NCI-H2107 treated with DMSO at 0.1 percent for 48 hours (cell line): ENCODE measurements around the gene PDE1C.

Experiments used
- DNase-seq: peaks from one replicate; lab custom pipeline; 2025; ENCODE audit not compliant: unreplicated experiment; lab: John Stamatoyannopoulos, UW

PDE1C gene

GRCh38 chr7:31997423-31997822 is 72.8 kb downstream of the PDE1C start:
- no peak for DNase-seq

- no peak for DNase-seq
Measured at GRCh38 chr7:31995134-31995533, 75.1 kb downstream of the PDE1C start.

GRCh38 chr7:31991846-31992245 is 78.4 kb downstream of the PDE1C start:
- no peak for DNase-seq

GRCh38 chr7:31991406-31991805 is 78.8 kb downstream of the PDE1C start:
- no peak for DNase-seq

- DNase-seq: no peak
Measured at GRCh38 chr7:31986878-31987518, 83.2 kb downstream of the PDE1C start.

- DNase-seq: no peak
Measured at GRCh38 chr7:31982962-31983361, 87.2 kb downstream of the PDE1C start.

GRCh38 chr7:31981874-31982390 is 88.3 kb downstream of the PDE1C start:
- no peak for DNase-seq

- DNase-seq: no peak
Measured at GRCh38 chr7:31979690-31980330, 90.4 kb downstream of the PDE1C start.

- no peak for DNase-seq
Measured at GRCh38 chr7:31975546-31975945, 94.7 kb downstream of the PDE1C start.

GRCh38 chr7:31974351-31974750 is 95.9 kb downstream of the PDE1C start:
- DNase-seq: no peak

- no peak for DNase-seq
Measured at GRCh38 chr7:31971049-31971667, 99.0 kb downstream of the PDE1C start.

- DNase-seq: no peak
Measured at GRCh38 chr7:31970501-31970900, 99.7 kb downstream of the PDE1C start.

GRCh38 chr7:31963569-31964175 is 106.5 kb downstream of the PDE1C start:
- DNase-seq: no peak

GRCh38 chr7:31962246-31962645 is 108.0 kb downstream of the PDE1C start:
- no peak for DNase-seq

GRCh38 chr7:31958226-31958625 is 112.0 kb downstream of the PDE1C start:
- DNase-seq: no peak

- no peak for DNase-seq
Measured at GRCh38 chr7:31957756-31958155, 112.5 kb downstream of the PDE1C start.

- no peak for DNase-seq
Measured at GRCh38 chr7:31957090-31957720, 113.0 kb downstream of the PDE1C start.

- no peak for DNase-seq
Measured at GRCh38 chr7:31955641-31956040, 114.6 kb downstream of the PDE1C start.

GRCh38 chr7:31955021-31955420 is 115.2 kb downstream of the PDE1C start:
- DNase-seq: no peak

- no peak for DNase-seq
Measured at GRCh38 chr7:31954500-31954899, 115.7 kb downstream of the PDE1C start.

GRCh38 chr7:31953432-31953831 is 116.8 kb downstream of the PDE1C start:
- no peak for DNase-seq
